ENCODE results near the gene HDGFL3. TPM values are rescaled to one million over a fixed set of nuclear protein-coding genes. Genes with fewer than 3 reads are reported as not detected.
"Not testable (repeated sequence)": the region's sequence is repeated elsewhere in the genome, so short reads cannot be mapped to it uniquely, and the experiment has no call there.

The HDGFL3 gene
- total RNA-seq, 6 donors from 2014 or later = 16.8 to 36.8 (median 22.8) TPM

- Histone ChIP-seq H3K4me1 (peaks cover 8 to 13% (median 10%) of the 10 kb centered on the region in 4 donors), H3K27ac (no peak overlapping the region), H3K36me3 (no peaks in the 10 kb centered on the region), H3K4me3 (no peak overlapping the region), H3K27me3 (no peaks in the 10 kb centered on the region), H3K9me3 (peaks cover 0 to 4% (median 0%) of the 10 kb centered on the region in 4 donors)
- ATAC-seq (ENCODE audit: low FRiP score in 2 of 2) (peak in 1 of 2 donors; percentile 81), DNase-seq (peak in 1 of 2 donors; percentile 59)
- TF ChIP-seq POLR2AphosphoS5 (IDR thresholded peaks at IDR 0.05) (no peak), CTCF (IDR thresholded peaks at IDR 0.05) (no peak), EP300 (IDR thresholded peaks at IDR 0.05) (no peak), POLR2A (IDR thresholded peaks at IDR 0.05) (no peak)
- 67 to 82% methylated on average over 5 of the region's 5 CpGs for WGBS, 2 donors
These were observed 113.0 kb downstream of the HDGFL3 start for GRCh38 chr15:83094583-83094982.

GRCh38 chr15:83092309-83092976 lies 115.2 kb downstream of the HDGFL3 start:
- ATAC-seq (ENCODE audit: low FRiP score in 2 of 2) (peak; percentile 85 to 86), DNase-seq (peak in 1 of 2 donors; percentile 76)
- Histone ChIP-seq H3K27me3 (no peaks in the 10 kb centered on the region), H3K36me3 (no peaks in the 10 kb centered on the region), H3K27ac (peak overlapping the region; percentile 52 to 66 (median 57)), H3K4me3 (no peak overlapping the region), H3K9me3 (no peaks in the 10 kb centered on the region), H3K4me1 (peaks cover 8 to 13% (median 10%) of the 10 kb centered on the region in 4 donors)
- TF ChIP-seq CTCF (IDR thresholded peaks at IDR 0.05) (no peak), POLR2AphosphoS5 (IDR thresholded peaks at IDR 0.05) (peak; percentile 10 to 62), EP300 (IDR thresholded peaks at IDR 0.05) (peak in 2 of 4 donors; percentile 15 to 42), POLR2A (IDR thresholded peaks at IDR 0.05) (peak in 3 of 4 donors; percentile 33 to 72 (median 56))
- WGBS, 2 donors = 38 to 46% methylated on average over 4 of the region's 4 CpGs

- not testable (repeated sequence) for H3K36me3 ChIP-seq; H3K9me3 ChIP-seq; ATAC-seq (ENCODE audit: low FRiP score in 2 of 2); DNase-seq; H3K4me3 ChIP-seq; H3K27me3 ChIP-seq
- 84 to 95% methylated on average over 3 of the region's 3 CpGs for WGBS, 2 donors
- Histone ChIP-seq H3K4me1 (peaks cover 8 to 13% (median 10%) of the 10 kb centered on the region in 4 donors), H3K27ac (peak overlapping the region; percentile 52 to 66 (median 57))
These were observed 115.7 kb downstream of the HDGFL3 start for GRCh38 chr15:83091965-83092308.

GRCh38 chr15:83090465-83090864 lies 117.2 kb downstream of the HDGFL3 start:
- ATAC-seq (ENCODE audit: low FRiP score in 2 of 2) (no peak), DNase-seq (no peak)
- no peak overlapping the region for H3K4me3 ChIP-seq
- no peak overlapping the region for H3K27ac ChIP-seq
- no peaks in the 10 kb centered on the region for H3K27me3 ChIP-seq
- H3K36me3 ChIP-seq = no peaks in the 10 kb centered on the region
- no peaks in the 10 kb centered on the region for H3K9me3 ChIP-seq
- H3K4me1 ChIP-seq = peaks cover 8 to 13% (median 10%) of the 10 kb centered on the region in 4 donors
- 70 to 71% methylated on average over 4 of the region's 4 CpGs for WGBS, 2 donors
- TF ChIP-seq POLR2AphosphoS5 (IDR thresholded peaks at IDR 0.05) (no peak), POLR2A (IDR thresholded peaks at IDR 0.05) (no peak), EP300 (IDR thresholded peaks at IDR 0.05) (no peak), CTCF (IDR thresholded peaks at IDR 0.05) (no peak)

GRCh38 chr15:83088876-83089275 lies 118.7 kb downstream of the HDGFL3 start:
- H3K27ac ChIP-seq = no peak overlapping the region
- 75 to 88% methylated on average over 2 of the region's 2 CpGs for WGBS, 2 donors
- no peaks in the 10 kb centered on the region for H3K36me3 ChIP-seq
- ATAC-seq (ENCODE audit: low FRiP score in 2 of 2) (no peak), DNase-seq (no peak)
- H3K4me1 ChIP-seq = peaks cover 8 to 13% (median 10%) of the 10 kb centered on the region in 4 donors
- TF ChIP-seq CTCF (IDR thresholded peaks at IDR 0.05) (no peak), POLR2AphosphoS5 (IDR thresholded peaks at IDR 0.05) (no peak), POLR2A (IDR thresholded peaks at IDR 0.05) (no peak), EP300 (IDR thresholded peaks at IDR 0.05) (no peak)
- H3K27me3 ChIP-seq = no peaks in the 10 kb centered on the region
- H3K4me3 ChIP-seq = no peak overlapping the region
- no peaks in the 10 kb centered on the region for H3K9me3 ChIP-seq
